K562 (cell line): ENCODE results near the gene TCAP. TPM values are rescaled to one million over a fixed set of nuclear protein-coding genes. Genes with fewer than 3 reads are reported as not detected.

Experiments used
- ATAC-seq: fragments of 200-7000 bp; cut with Tn5 transposase; 3 replicates; pipeline ENCODE4 v1.9.1; 2020; ENCODE audit warnings: moderate library complexity
- BruUV-seq: library from RNA; stranded (reverse); fragments of 400-500 nt; replicated peaks from 2 replicates; lab custom pipeline; 2021; lab: Mats Ljungman, UMichigan
- CTCF ChIA-PET: fragments of 300-600 bp; formaldehyde crosslinking; extraction: SDS; loops from one replicate; lab custom pipeline; 2021; ENCODE audit warnings: low intra/inter-chr PET ratio; lab: Yijun Ruan, JAX
- POLR2A ChIA-PET: fragments of 300-600, 350-650 bp; sonication (Branson Sonifier 250); formaldehyde crosslinking; extraction: SDS; loops from one replicate; lab custom pipeline; 2021; ENCODE audit warnings: antibody characterized with exemption, inconsistent platforms; lab: Yijun Ruan, JAX
- DNase-seq, 4 experiments: peaks; one replicate each; pipeline versions ENCODE4 v3.0.0 to v3.0.0-alpha.2; 2011 to 2018; ENCODE audit warnings: low spot score in 3 of 4, mixed read lengths in 3 of 4; ENCODE audit errors: extremely low read depth in 1 of 4
- FAIRE-seq: peaks from 2 replicates; lab custom pipeline; 2011; peaks lifted over from hg19 to GRCh38; lab: Jason Lieb, UNC
- H2AFZ ChIP-seq: 2 replicates; pipeline ENCODE4 v1.6.0; 2011; ENCODE audit warnings: low read depth, low read length, control low read depth, inconsistent platforms
- H3K27ac ChIP-seq: fragments of 200-600 bp; 3 replicates; pipeline ENCODE4 v1.8.0; 2011; ENCODE audit warnings: low read depth, mild to moderate bottlenecking, control low read depth, inconsistent platforms, low read length, moderate library complexity, mixed read lengths; ENCODE audit errors: extremely low read depth
- H3K27me3 ChIP-seq, 2 experiments: fragments of 300-600 bp in 1 of 2; 2 replicates in 1 of 2; 3 replicates in 1 of 2; pipeline versions ENCODE4 v1.6.0 to v1.8.0; 2011; ENCODE audit warnings: inconsistent platforms in 2 of 2, low read length in 2 of 2, mild to moderate bottlenecking in 1 of 2, mixed read lengths in 1 of 2, moderate library complexity in 1 of 2; ENCODE audit not compliant: control insufficient read depth in 2 of 2, insufficient read depth in 2 of 2
- H3K36me3 ChIP-seq: fragments of 300-600 bp; 3 replicates; pipeline ENCODE4 v1.8.0; 2011; ENCODE audit warnings: mild to moderate bottlenecking, low read length, inconsistent platforms; ENCODE audit not compliant: control insufficient read depth, insufficient read depth
- H3K4me1 ChIP-seq, 2 experiments: fragments of 200-600 bp in 1 of 2; replicated peaks in 1 of 2; 2 replicates in 1 of 2; 3 replicates in 1 of 2; pipeline versions ENCODE4 v1.5.1 to v1.8.0; 2011; ENCODE audit warnings: inconsistent platforms in 2 of 2, low read length in 2 of 2, mild to moderate bottlenecking in 1 of 2, mixed read lengths in 1 of 2, moderate library complexity in 1 of 2; ENCODE audit not compliant: control insufficient read depth in 2 of 2, insufficient read depth in 2 of 2
- H3K4me2 ChIP-seq: 2 replicates; pipeline ENCODE4 v1.6.1; 2011; ENCODE audit warnings: low read length, control low read depth, inconsistent platforms, mixed read lengths; ENCODE audit not compliant: insufficient read depth
- H3K4me3 ChIP-seq: fragments of 200-600 bp; sonication (generic), shearing (Covaris generic); 2 replicates; pipeline ENCODE4 v1.5.1; 2016; ENCODE audit warnings: control low read depth, inconsistent platforms
- H3K79me2 ChIP-seq: fragments of 200-600 bp; 3 replicates; pipeline ENCODE4 v1.8.0; 2011; ENCODE audit warnings: low read length, inconsistent platforms; ENCODE audit not compliant: control insufficient read depth, insufficient read depth
- H3K9ac ChIP-seq, 2 experiments: 2 replicates each; pipeline versions ENCODE4 v1.6.0 to v1.6.1; 2011; ENCODE audit warnings: low read depth in 2 of 2, low read length in 2 of 2, control low read depth in 1 of 2, inconsistent platforms in 1 of 2, mild to moderate bottlenecking in 1 of 2, mixed read lengths in 1 of 2; ENCODE audit not compliant: insufficient read depth in 1 of 2
- H3K9me1 ChIP-seq: one replicate; pipeline ENCODE4 v1.6.0; 2011; ENCODE audit warnings: inconsistent platforms, mild to moderate bottlenecking, low read length, moderate library complexity; ENCODE audit not compliant: control insufficient read depth, insufficient read depth
- H3K9me3 ChIP-seq: replicated peaks from 2 replicates; pipeline ENCODE4 v1.5.1; 2011; ENCODE audit warnings: low read depth, low read length, inconsistent platforms; ENCODE audit not compliant: control insufficient read depth, insufficient read depth
- H4K20me1 ChIP-seq: replicated peaks from 2 replicates; pipeline ENCODE4 v1.6.1; 2011; ENCODE audit warnings: low read length, inconsistent platforms, mixed read lengths; ENCODE audit not compliant: control insufficient read depth, insufficient read depth
- ADNP ChIP-seq: fragments of 200-800 bp; sonication (Bioruptor generic); IDR thresholded peaks from 2 replicates; pipeline ENCODE4 v1.6.1; 2016; ENCODE audit warnings: missing genetic modification characterization, missing compliant biosample characterization
- BCOR ChIP-seq: fragments of 450-650 bp; IDR thresholded peaks from 2 replicates; pipeline ENCODE4 v1.6.1; 2016
- ESRRA ChIP-seq: fragments of 450-650 bp; IDR thresholded peaks from 2 replicates; pipeline ENCODE4 v1.6.1; 2014; ENCODE audit warnings: low read depth, mild to moderate bottlenecking, moderate library complexity, borderline replicate concordance
- MXD1 ChIP-seq: fragments of 250-450 bp; sonication (Bioruptor Pico); IDR thresholded peaks from 2 replicates; pipeline ENCODE4 v1.8.0; 2021; ENCODE audit warnings: borderline replicate concordance, mild to moderate bottlenecking, moderate library complexity; ENCODE audit not compliant: poor library complexity, severe bottlenecking
- RBM25 ChIP-seq: fragments of 200-400 bp; formaldehyde crosslinking; IDR thresholded peaks from 2 replicates; pipeline ENCODE4 v1.6.1; 2018; ENCODE audit warnings: low read length, low read depth, moderate library complexity; ENCODE audit not compliant: severe bottlenecking
- ZNF57 ChIP-seq: fragments of 450-650 bp; formaldehyde crosslinking; IDR thresholded peaks from 2 replicates; pipeline ENCODE4 v1.4.0; 2020; ENCODE audit warnings: mild to moderate bottlenecking, moderate library complexity
- WGBS: fragments of 100-300 bp; shearing (Covaris generic); methylation state at CpG from one replicate; pipeline ENCODE4 v1.1.6; 2016; ENCODE audit warnings: low coverage, mixed read lengths; ENCODE audit not compliant: insufficient coverage; ENCODE audit errors: missing lambda C conversion rate; 5-methylcytosine and 5-hydroxymethylcytosine counted together
- in situ Hi-C: fragments of 300-500 bp; cut with MboI; formaldehyde crosslinking; loops from 4 replicates; pipeline ENCODE4 v1.15.0; 2018; ENCODE audit warnings: inconsistent platforms, mixed read lengths
- intact Hi-C: fragments of 100-400 bp; cut with micrococcal nuclease; formaldehyde crosslinking; loops from 2 replicates; pipeline ENCODE4 v1.14.2; 2022
- polyA plus RNA-seq, 8 experiments: library from polyadenylated mRNA; depleted of rRNA in 4 of 8; stranded (reverse) in 5 of 8; unstranded in 3 of 8; fragments of >200 nt; fragmentation: Nextera tagmentation in 2 of 8; fragmentation: Illumina TruSeq in 1 of 8; extraction: Ambion mirVana in 2 of 8; extraction: Trizol in 1 of 8; gene quantifications; 2 replicates each; pipeline versions ENCODE4 v1.2.1 to v1.2.3, GENCODE V29; 2011 to 2014; ENCODE audit warnings: inconsistent platforms in 1 of 8, missing spikeins in 1 of 8
- total RNA-seq, 7 experiments: library from RNA; depleted of rRNA in 6 of 7; stranded (reverse); fragments of >200 nt in 6 of 7; fragmentation: Illumina TruSeq in 2 of 7; extraction: Trizol in 2 of 7; gene quantifications; 2 replicates each; pipeline versions ENCODE4 v1.2.1 to v1.2.3, GENCODE V29; 2011 to 2021; ENCODE audit warnings: low replicate concordance in 1 of 7

The TCAP gene
- total and polyA plus RNA-seq, 9 of the 15 experiments (the other 6 are each of a cell fraction or from before 2014, with no cell fraction given), result 0.33 to 1.4 (median 0.82) TPM; not detected in 2

- ATAC-seq (no peak), FAIRE-seq (no peak), DNase-seq (no peak)
- POLR2A ChIA-PET, result no interaction called here
- no TSS peak for BruUV-seq
- Histone ChIP-seq H3K27ac (no peak overlapping the region), H3K9me3 (no peaks in the 10 kb centered on the region), H4K20me1 (no peaks in the 10 kb centered on the region), H3K4me3 (no peak overlapping the region), H3K9ac (no peak overlapping the region), H2AFZ (no peak overlapping the region), H3K4me1 (peaks cover 0 to 23% of the 10 kb centered on the region in 2 experiments; a peak in 2 of 5 replicates), H3K36me3 (no peaks in the 10 kb centered on the region), H3K27me3 (0 out of 5 replicates have a peak, but pooled peaks cover 0 to 5% of the 10 kb centered on the region in 2 experiments), H3K4me2 (no peak overlapping the region), H3K9me1 (no peaks in the 10 kb centered on the region), H3K79me2 (no peaks in the 10 kb centered on the region)
- 23% methylated on average over 4 of the region's 4 CpGs for WGBS
- intact Hi-C loops (no loop called here), in situ Hi-C loops (no loop called here)
- TF ChIP-seq ZNF57 (CRISPR knock-in tag) (no peak), BCOR (peak; percentile 62; the same call in 1 of the 2 replicates), RBM25 (peak; percentile 61), ESRRA (0 out of 2 replicates have a peak, but pooled peaks have one; percentile 12), ADNP (tag) (peak; percentile 28; the same call in 1 of the 2 replicates), MXD1 (CRISPR knock-in tag) (no peak)
- CTCF ChIA-PET, result no interaction called here
Observed at GRCh38 chr17:39714234-39714633, 49.1 kb downstream of the TCAP start.
